HG02973 (cell line): ENCODE results near the gene MEF2A.
A peak's percentile ranks its signal among the peaks of the same experiment; 100 is the strongest.
"Not testable (repeated sequence)": the region's sequence is repeated elsewhere in the genome, so short reads cannot be mapped to it uniquely, and the experiment has no call there.

Experiments
- ATAC-seq: cut with Tn5 transposase; IDR thresholded peaks from one replicate; pipeline ENCODE4 v1.9.1; 2021; ENCODE audit warnings: moderate library complexity; ENCODE audit not compliant: unreplicated experiment

Gene MEF2A

DNA sequence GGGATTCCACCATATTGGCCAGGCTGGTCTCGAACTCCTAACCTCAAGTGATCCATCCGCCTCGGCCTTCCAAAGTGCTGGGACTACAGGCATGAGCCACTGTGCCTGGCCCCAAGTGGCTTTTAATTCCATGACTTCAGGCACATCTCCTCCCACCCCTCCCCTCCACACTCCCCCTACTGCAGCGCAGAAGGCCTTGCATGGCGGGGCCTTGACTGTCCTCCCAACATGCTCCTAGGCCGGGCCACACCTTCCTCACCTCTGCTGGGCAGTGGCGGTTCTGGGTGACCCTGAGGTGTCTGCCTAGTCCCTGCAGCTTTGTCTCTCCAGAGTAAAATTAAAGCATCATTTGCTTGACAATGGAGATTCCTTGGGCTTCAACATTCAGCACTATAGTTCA is 160.5 kb downstream of the MEF2A start:
- no peak for ATAC-seq

DNA sequence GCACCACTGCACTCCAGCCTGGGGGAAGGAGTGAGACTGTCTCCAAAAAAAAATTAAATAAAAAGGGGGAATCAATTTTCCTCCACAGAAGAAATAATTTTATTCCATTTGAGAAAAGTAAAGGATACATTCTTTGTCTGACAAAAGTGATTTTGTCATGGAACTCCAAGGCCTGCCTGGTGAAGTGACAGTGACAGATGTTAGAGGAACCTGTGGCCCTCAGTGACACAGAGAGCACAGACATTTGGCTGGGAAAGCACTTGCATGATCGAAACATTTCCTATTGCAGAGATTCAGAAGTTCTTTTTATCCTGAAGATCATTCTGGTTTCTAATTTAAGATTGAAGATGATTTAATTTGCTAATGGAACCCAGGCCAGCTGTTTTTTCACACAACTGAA is 161.5 kb downstream of the MEF2A start:
- ATAC-seq, result no peak

DNA sequence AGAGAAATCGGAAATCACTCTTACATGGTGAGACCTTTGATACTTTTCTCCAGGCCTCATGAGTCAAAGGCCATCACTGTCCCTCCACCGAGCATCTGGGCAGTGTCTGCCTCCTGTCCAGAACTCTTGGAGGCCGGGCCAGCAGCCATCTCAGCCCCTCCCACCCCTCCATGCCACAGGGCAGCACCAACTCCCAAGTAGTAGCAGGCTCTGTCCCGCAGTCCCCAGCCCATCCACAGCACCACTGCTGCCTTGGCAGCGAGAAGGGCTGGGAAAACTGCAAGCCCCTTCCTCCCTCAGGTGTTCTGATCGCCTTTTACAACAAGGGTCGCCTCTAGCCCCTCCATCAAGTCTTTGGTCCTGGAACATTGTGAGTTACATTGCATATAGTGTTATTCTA is 161.9 kb downstream of the MEF2A start:
- ATAC-seq, result no peak

DNA sequence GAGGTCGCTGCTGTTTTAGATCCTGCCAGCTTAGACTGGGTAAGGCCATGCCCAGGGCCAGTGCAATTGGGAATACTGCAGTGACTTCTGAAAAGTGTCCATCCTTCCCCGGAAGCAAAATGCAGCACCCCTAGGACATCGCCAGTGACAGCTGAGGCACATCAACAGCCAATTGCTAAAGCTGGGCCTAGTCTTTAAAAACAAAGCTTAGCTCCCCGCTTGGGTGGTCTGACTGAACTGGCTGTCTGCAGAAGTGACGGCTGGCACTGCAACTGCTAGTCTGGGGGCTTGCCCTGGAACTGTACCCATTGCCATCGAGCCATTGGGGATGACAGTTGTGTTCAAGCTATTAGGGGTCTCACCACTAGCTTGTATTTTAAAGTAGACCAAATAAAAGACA is 163.1 kb downstream of the MEF2A start:
- ATAC-seq, result no peak

- ATAC-seq, result no peak
Observed at GRCh38 chr15:99729327-99729726, 163.5 kb downstream of the MEF2A start.

DNA sequence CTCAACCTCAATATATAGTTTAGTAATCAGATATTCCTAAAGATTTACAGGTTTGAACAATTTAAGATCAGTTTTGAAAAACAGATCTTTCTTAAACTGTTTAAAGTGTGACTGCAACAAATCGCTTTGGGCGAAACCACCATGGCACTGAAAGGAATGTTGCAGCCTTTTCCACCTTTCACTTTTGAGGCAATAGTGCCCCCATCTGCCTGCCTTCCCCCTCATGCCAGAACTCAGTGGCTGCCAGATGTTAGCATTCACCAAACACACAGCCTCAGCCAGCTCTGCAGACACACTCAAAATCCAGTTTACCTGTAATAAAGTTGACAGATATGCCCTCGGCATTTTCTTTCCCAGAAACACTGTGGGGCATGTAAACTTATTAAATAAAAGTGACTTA is 164.1 kb downstream of the MEF2A start:
- no peak for ATAC-seq

GRCh38 chr15:99731336-99732123 is 165.7 kb downstream of the MEF2A start:
- ATAC-seq, result no peak

DNA sequence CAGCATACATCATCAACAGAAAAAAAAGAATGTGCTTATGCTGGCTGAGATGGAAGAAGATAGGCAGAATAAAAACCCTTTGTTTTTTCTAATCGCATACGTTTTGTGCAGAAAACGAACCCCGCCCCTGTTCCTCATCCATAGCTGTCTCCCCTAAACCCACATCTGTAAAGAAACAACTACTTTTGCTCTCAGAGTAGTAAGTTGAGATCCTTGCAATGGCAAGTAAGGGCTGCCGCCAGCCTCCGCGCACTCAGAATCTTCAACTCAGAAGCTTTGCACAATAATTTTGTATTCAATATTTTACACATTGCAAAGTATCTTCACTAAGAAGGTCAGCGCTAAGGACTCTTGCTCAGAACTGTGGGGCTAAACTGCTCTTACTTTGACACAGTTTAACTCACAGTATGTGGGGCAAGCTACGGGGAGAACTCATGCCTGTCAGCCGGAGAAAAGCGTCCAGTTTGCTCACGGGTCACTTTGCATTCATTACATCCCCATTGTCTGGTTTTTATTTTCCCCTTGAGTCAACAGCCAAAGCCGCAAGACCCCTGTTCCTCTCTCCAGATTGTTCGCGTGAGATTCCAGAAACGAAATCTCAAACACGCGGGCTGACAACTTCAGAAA is 166.5 kb downstream of the MEF2A start:
- ATAC-seq, result no peak

DNA sequence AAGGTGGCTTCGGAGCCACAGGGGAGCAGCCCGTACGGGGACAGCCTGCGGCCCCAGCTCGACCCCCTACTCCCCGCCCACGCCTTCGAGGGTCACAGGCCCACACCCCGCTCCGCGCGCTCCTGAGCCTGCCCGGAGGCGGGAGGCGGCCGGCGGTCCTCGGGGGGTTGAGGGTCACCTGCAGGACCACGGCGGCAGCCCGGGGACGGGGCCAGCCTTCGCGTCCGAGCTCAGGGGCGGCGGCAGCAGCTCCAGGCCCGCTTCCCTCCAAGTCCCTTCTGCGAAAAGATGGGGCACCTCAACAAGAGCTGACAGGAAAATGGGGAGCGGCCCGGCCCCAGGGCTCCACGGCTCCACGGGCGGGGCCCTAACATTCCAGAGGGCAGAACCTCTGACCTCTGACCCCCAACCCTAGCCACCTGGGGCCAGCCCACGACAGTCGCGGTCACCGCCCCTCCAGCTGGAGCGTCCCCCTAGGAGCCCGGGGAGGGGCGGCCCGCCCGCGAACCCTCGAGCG is 167.0 kb downstream of the MEF2A start:
- peak; percentile 30 for ATAC-seq

- peak; percentile 98 for ATAC-seq
Observed at GRCh38 chr15:99733268-99734039, 167.7 kb downstream of the MEF2A start, which contains the start of gene LYSMD4. Gene LYSMD4 (minus strand): TSS chr15:99733437. CDS start chr15:99731999, 1,438 bp downstream.

DNA sequence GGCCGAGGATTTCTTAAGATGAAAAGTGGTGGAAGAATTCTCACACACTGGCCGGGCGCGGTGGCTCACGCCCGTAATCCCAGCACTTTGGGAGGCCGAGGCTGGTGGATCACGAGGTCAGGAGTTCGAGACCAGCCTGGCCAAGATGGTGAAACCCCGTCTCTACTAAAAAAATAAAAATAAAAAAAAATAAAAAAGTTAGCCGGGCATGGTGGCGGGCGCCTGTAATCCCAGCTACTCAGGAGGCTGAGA is 168.2 kb downstream of the MEF2A start:
- not testable (repeated sequence) for ATAC-seq

- no peak for ATAC-seq
Observed at GRCh38 chr15:99734575-99734974, 168.8 kb downstream of the MEF2A start.

GRCh38 chr15:99735868-99736267 is 170.1 kb downstream of the MEF2A start:
- no peak for ATAC-seq

DNA sequence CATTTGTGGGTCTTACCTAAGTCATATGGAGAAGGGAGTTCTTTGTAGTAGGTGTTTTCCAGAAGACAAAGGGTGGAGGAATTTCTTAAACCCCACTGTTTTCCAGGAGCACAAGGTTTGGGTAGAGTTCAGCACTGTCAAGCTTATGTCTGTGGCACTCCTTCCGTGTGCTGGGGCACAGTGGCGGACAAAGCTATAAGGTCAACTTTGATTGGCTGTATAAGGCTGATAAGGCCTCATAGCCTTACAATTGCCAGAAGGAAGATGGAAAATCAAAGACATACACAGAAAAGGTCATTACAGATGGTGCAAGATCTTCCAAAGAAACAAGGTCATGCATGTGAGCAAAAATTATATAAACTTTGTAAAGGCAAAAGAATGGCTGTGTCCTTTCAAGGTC is 170.9 kb downstream of the MEF2A start:
- no peak for ATAC-seq

GRCh38 chr15:99738021-99738847 is 172.4 kb downstream of the MEF2A start:
- ATAC-seq, result no peak

- no peak for ATAC-seq
Observed at GRCh38 chr15:99741835-99742234, 176.1 kb downstream of the MEF2A start.

DNA sequence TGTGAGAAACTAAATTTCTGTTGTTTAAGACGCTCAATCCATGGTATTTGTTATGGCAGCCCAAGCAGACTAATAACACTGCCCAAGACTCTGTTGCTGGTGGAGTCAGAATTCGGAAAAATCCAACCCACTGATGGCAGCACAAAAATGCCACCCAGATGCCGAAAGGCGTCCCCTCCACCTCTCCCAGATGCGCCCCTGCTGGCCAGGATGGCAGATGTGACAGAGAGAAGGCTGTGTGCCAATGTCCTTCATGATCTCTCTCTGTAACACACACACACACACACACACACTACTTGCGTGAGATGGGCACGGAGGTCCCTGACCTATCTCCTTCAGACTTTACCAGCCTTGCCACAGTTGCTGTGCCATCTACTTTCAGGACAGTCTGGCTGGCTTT is 178.4 kb downstream of the MEF2A start:
- ATAC-seq, result no peak

DNA sequence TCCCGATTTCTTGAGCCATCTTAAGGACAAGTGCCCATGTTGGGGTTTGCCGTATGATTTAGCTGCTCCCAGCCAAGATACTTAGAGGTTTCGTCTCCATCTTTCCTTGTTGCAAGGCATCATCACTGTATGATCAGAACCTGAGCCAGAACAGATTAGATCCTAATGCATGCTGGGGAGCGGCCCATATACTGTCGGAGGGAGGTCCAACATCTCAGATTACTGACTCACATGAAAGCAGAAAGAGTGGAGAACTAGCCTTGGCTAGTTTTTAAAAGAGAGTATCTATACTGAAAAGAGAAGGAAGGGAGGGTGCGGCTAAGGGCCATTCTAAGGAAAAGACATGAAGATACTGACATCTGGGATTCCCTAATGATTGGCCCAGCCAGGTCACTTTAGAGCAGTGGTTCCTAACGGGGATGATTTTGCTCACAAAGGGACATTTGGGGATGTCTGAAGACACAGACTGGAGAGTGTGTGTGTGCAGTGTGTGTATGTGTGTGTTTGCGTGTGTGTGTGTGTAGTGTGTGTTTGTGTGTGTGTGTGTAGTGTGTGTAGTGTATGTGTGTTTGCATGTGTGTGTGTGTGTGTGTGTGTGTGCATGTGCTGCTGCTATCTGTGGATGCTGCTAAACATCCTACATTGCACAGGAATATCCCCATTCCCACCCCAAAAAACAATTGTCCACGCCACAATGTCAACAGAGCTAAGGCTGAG is 179.7 kb downstream of the MEF2A start:
- no peak for ATAC-seq

- ATAC-seq, result no peak
Observed at GRCh38 chr15:99749386-99749785, 183.6 kb downstream of the MEF2A start.

GRCh38 chr15:99750326-99750725 is 184.5 kb downstream of the MEF2A start:
- not testable (repeated sequence) for ATAC-seq
